Omental fat pad (tissue), 4 donors: Measurements from ENCODE around the gene UBE2G1. TPM values are rescaled to one million over a fixed set of nuclear protein-coding genes. Genes with fewer than 3 reads are reported as not detected.
A peak's percentile ranks its signal among the peaks of the same experiment; 100 is the strongest.

ENCODE experiments used
- ATAC-seq: fragments of 150-250 bp; one replicate; pipeline ENCODE4 v1.9.1; 2016; ENCODE audit warnings: mild to moderate bottlenecking, moderate library complexity; ENCODE audit not compliant: low FRiP score
- DNase-seq: peaks from one replicate; pipeline ENCODE4 v3.0.0-alpha.2; 2019; ENCODE audit warnings: low spot score
- small RNA-seq: library from RNA; depleted of rRNA; stranded (forward); fragments of <200 nt; gene quantifications from one replicate; pipeline ENCODE3, GENCODE V24; 2016
- total RNA-seq, 4 donors: library from RNA; depleted of rRNA; stranded (reverse); fragments of >200 nt; gene quantifications; one replicate each; pipeline ENCODE4 v1.1.0, GENCODE V29; 2016
- TF ChIP-seq, protein P1 (sequence below), 3 donors: fragments of 450-650 bp; IDR thresholded peaks; one replicate each; pipeline ENCODE4 v1.5.1; 2016 to 2017; ENCODE audit warnings: antibody characterized with exemption in 3 of 3, mild to moderate bottlenecking in 3 of 3, moderate library complexity in 2 of 3

Gene UBE2G1
- total RNA-seq, 4 donors from 2014 or later, result 34.7 to 45.6 (median 40.3) TPM

DNA sequence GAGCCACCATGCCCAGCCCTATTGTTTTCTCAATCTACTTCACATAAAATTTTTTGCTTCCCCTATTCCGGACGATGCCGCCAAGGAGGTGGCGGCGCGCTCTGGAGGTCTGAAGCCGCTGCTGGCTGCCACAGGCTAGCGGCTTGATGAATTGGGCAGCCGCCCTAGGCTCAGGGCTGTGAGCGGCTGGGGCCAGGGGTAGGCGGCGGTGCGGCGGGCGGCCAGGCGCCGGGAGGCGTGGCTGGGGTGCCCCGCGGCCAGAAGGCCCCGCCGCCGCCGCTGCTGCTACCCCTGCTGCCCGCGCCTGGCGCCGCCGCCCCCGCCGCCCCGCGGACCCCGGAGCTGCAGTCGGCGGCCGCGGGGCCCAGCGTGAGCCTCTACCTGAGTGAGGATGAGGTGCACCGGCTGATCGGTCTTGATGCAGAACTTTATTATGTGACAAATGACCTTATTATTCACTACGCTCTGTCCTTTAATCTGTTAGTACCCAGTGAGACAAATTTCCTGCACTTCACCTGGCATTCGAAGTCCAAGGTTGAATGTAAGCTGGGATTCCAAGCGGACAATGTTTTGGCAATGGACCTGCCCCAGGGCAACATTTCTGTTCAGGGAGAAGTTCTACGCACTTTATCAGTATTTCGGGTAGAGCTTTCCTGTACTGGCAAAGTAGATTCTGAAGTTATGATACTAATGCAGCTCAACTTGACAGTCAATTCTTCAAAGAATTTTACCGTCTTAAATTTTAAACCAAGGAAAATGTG is 144.4 kb downstream of the UBE2G1 start:
- TF ChIP-seq, protein P1, sequence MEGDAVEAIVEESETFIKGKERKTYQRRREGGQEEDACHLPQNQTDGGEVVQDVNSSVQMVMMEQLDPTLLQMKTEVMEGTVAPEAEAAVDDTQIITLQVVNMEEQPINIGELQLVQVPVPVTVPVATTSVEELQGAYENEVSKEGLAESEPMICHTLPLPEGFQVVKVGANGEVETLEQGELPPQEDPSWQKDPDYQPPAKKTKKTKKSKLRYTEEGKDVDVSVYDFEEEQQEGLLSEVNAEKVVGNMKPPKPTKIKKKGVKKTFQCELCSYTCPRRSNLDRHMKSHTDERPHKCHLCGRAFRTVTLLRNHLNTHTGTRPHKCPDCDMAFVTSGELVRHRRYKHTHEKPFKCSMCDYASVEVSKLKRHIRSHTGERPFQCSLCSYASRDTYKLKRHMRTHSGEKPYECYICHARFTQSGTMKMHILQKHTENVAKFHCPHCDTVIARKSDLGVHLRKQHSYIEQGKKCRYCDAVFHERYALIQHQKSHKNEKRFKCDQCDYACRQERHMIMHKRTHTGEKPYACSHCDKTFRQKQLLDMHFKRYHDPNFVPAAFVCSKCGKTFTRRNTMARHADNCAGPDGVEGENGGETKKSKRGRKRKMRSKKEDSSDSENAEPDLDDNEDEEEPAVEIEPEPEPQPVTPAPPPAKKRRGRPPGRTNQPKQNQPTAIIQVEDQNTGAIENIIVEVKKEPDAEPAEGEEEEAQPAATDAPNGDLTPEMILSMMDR (IDR thresholded peaks at IDR 0.05), result no peak
- peak; percentile 20 for ATAC-seq
- no peak for DNase-seq

DNA sequence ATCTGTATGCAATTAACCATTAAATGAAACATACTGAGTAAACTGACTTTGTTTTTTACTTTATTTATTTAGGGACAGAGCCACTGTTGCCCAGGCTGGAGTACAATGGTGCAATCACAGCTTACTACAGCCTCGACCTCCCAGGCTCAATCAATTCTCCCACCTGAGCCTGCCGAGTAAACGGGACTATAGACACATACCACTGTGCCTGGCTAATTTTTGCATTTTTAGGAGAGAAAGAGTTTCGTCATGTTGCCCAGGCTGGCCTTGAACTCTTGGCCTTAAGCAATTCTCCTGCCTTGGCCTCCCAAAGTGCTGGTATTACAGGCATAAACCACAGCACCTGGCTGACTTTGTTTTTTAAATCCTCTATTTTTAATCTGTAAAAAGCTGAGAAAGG is 145.3 kb downstream of the UBE2G1 start:
- ATAC-seq, result no peak
- DNase-seq, result no peak
- TF ChIP-seq, protein P1 (IDR thresholded peaks at IDR 0.05), result no peak

DNA sequence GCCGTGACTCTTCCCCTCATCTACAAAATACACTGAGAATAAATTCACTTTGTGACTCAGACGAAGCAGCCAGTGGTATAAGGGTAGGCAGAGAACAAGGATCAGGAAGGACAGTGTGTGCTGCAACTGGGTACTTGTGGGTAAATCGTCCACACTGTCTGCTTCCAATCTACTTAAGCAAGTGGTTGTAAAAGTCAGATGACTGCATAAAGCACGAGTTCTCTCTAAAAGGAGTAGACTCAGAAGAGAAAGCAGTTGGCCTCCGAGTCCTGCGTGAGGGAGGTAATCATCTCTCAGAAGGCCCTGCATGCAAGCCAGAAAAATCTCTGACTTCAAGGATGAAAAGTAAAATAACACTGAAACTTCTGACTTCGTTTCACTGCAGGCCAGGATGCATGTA is 145.8 kb downstream of the UBE2G1 start:
- TF ChIP-seq, protein P1 (IDR thresholded peaks at IDR 0.05), result no peak
- ATAC-seq, result peak; percentile 69
- DNase-seq, result no peak

Small RNA genes within 50 kb of the gene (small RNA-seq; reads per million reads assigned to genes)
- not detected for gene RN7SL774P

Other genes with a start within 250 kb of the UBE2G1 start
- gene ZZEF1, start 223.6 kb downstream of the UBE2G1 start, total RNA-seq, result 10 to 100 TPM; 49.2 to 93.8 (median 66.1) TPM
- gene CYB5D2, start 223.5 kb downstream of the UBE2G1 start, total RNA-seq, result 10 to 100 TPM; 25.7 to 38.9 (median 36.2) TPM
- gene ANKFY1, start 102.7 kb downstream of the UBE2G1 start, total RNA-seq, result 10 to 100 TPM; 34.2 to 59.0 (median 40.6) TPM
- 1 to 10 TPM in 1 of 4 donors, under 1 TPM in 1, not detected in 2; 0.47 to 1.0 TPM for gene SPNS3, start 67.3 kb upstream of the UBE2G1 start, total RNA-seq
- gene SPNS2, start 132.2 kb upstream of the UBE2G1 start, total RNA-seq, result 10 to 100 TPM in 3 of 4 donors, 1 to 10 TPM in 1; 6.0 to 46.0 (median 22.6) TPM
- 100 to 1,000 TPM in 1 of 4 donors, 10 to 100 TPM in 3; 33.1 to 142 (median 39.1) TPM for gene MYBBP1A, start 188.7 kb upstream of the UBE2G1 start, total RNA-seq
- gene GGT6, start 193.9 kb upstream of the UBE2G1 start, total RNA-seq, result under 1 TPM in 1 of 4 donors, not detected in 3; 0.37 TPM
- 10 to 100 TPM in 2 of 4 donors, 1 to 10 TPM in 2; 2.8 to 14.2 (median 8.4) TPM for gene SMTNL2, start 217.9 kb upstream of the UBE2G1 start, total RNA-seq